BLaER1 (cell line): ENCODE measurements around the gene ADCY9.

Source experiments
- H3K27ac ChIP-seq: shearing (Covaris generic); formaldehyde crosslinking; 2 replicates; pipeline ENCODE4 v1.8.1; 2022
- H3K27me3 ChIP-seq: shearing (Covaris generic); formaldehyde crosslinking; 2 replicates; pipeline ENCODE4 v1.8.1; 2022
- H3K36me3 ChIP-seq: shearing (Covaris generic); formaldehyde crosslinking; 2 replicates; pipeline ENCODE4 v1.8.1; 2022
- H3K4me1 ChIP-seq: shearing (Covaris generic); formaldehyde crosslinking; 2 replicates; pipeline ENCODE4 v1.8.1; 2022
- H3K4me2 ChIP-seq: shearing (Covaris generic); formaldehyde crosslinking; 2 replicates; pipeline ENCODE4 v1.8.1; 2022
- H3K4me3 ChIP-seq: shearing (Covaris generic); formaldehyde crosslinking; 2 replicates; pipeline ENCODE4 v1.8.1; 2022
- H3K9ac ChIP-seq: shearing (Covaris generic); formaldehyde crosslinking; 2 replicates; pipeline ENCODE4 v1.8.1; 2022
- H3K9me3 ChIP-seq: shearing (Covaris generic); formaldehyde crosslinking; 2 replicates; pipeline ENCODE4 v1.8.1; 2022
- H4K20me1 ChIP-seq: shearing (Covaris generic); formaldehyde crosslinking; 2 replicates; pipeline ENCODE4 v1.8.1; 2022
- Cebpa-rat ChIP-seq: shearing (Covaris generic); IDR thresholded peaks from 2 replicates; pipeline ENCODE4 v1.8.1; 2022

ADCY9 gene

GRCh38 chr16:4087990-4088577 lies 28.2 kb downstream of the ADCY9 start:
- Histone ChIP-seq H3K9me3 (no peaks in the 10 kb centered on the region), H3K27me3 (no peaks in the 10 kb centered on the region), H3K4me2 (peak overlapping the region; percentile 72), H3K36me3 (peaks cover 59% of the 10 kb centered on the region), H3K27ac (peak overlapping the region; percentile 50; the same call in 1 of the 2 replicates), H3K4me3 (no peak overlapping the region), H4K20me1 (peaks cover 98% of the 10 kb centered on the region), H3K9ac (peak overlapping the region; percentile 59), H3K4me1 (peaks cover 68% of the 10 kb centered on the region)
- no peak for TF ChIP-seq Cebpa-rat

DNA sequence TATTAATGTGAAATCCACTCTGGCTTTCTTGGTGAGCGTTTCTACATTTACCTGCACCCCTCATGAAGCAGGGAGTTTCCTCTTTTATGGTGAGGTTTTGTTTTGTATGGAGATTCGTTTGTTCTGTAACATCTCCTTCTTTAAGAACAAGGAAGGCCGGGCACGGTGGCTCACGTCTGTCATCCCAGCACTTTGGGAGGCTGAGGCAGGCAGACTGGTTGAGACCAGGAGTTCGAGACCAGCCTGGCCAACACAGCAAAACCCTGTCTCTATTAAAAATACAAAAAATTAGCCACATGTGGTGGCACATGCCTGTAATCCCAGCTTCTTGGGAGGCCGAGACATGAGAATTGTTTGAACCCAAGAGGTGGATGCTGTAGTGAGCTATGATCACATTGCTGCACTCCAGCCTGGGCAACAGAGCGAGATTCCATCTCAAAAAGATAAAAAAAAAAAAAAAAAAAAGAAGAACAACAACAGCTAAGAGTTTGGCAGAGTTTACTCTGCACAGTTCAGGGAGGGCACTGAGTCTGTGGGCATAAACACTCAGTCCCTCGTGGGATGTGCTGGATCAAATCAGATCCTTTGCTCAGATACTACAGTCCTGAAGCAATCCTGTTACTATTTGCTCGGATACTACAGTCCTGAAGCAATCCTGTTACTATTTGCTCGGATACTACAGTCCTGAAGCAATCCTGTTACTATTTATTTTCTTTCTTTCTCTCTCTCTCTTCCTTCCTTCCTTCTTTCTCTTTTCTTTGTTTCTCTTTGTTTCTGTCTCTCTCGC lies 28.9 kb downstream of the ADCY9 start:
- Histone ChIP-seq H3K27me3 (no peaks in the 10 kb centered on the region), H3K4me3 (no peak overlapping the region), H3K9ac (peak overlapping the region; percentile 59), H4K20me1 (peaks cover 99% of the 10 kb centered on the region), H3K4me2 (peak overlapping the region; percentile 72), H3K27ac (peak overlapping the region; percentile 50; the same call in 1 of the 2 replicates), H3K4me1 (peaks cover 68% of the 10 kb centered on the region), H3K36me3 (peaks cover 59% of the 10 kb centered on the region), H3K9me3 (no peaks in the 10 kb centered on the region)
- TF ChIP-seq Cebpa-rat: no peak

- Histone ChIP-seq H3K27me3 (no peaks in the 10 kb centered on the region), H4K20me1 (peaks cover 99% of the 10 kb centered on the region), H3K27ac (no peak overlapping the region), H3K4me2 (no peak overlapping the region), H3K36me3 (peaks cover 52% of the 10 kb centered on the region), H3K4me3 (no peak overlapping the region), H3K9me3 (no peaks in the 10 kb centered on the region), H3K9ac (no peak overlapping the region), H3K4me1 (peaks cover 68% of the 10 kb centered on the region)
- no peak for TF ChIP-seq Cebpa-rat
Observed at GRCh38 chr16:4086153-4086552, 30.1 kb downstream of the ADCY9 start.

DNA sequence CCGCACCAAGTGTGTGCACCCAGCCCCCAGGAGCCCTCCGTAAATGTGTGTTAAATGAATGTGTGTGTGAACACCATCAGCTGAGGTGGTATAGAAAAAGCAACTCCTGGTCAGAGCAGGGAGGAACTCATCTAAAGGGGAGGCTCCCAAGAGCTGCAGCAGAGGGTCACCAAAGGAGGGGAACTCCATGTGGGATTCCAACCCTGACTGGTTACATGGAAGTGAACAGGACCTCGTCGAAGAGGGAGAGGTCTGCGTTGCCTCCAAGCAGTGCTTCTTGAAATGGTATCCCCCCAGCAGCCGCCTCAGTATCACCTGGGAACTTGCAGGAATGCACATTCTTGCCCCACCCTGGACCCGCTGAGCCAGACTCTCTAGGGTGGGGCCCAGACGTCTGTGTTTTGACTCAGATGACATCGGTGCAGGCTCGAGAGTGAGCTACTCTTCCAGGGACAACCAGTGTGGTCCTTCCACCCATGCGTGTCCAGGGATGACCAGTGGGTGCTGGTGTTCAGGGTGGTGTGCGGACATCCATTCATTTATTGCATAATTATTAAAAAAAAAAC lies 30.8 kb downstream of the ADCY9 start:
- no peak overlapping the region for H3K4me3 ChIP-seq
- TF ChIP-seq Cebpa-rat: no peak
- H3K27me3 ChIP-seq: no peaks in the 10 kb centered on the region
- peaks cover 99% of the 10 kb centered on the region for H4K20me1 ChIP-seq
- no peaks in the 10 kb centered on the region for H3K9me3 ChIP-seq
- no peak overlapping the region for H3K27ac ChIP-seq
- no peak overlapping the region for H3K9ac ChIP-seq
- peaks cover 56% of the 10 kb centered on the region for H3K36me3 ChIP-seq
- no peak overlapping the region for H3K4me2 ChIP-seq
- H3K4me1 ChIP-seq: peaks cover 68% of the 10 kb centered on the region

- no peak for TF ChIP-seq Cebpa-rat
- H3K9me3 ChIP-seq: peaks cover 11% of the 10 kb centered on the region; the same call in 1 of the 2 replicates
- peaks cover 51% of the 10 kb centered on the region for H3K4me1 ChIP-seq
- H4K20me1 ChIP-seq: peaks cover 88% of the 10 kb centered on the region
- no peak overlapping the region for H3K4me3 ChIP-seq
- no peak overlapping the region for H3K9ac ChIP-seq
- no peak overlapping the region for H3K27ac ChIP-seq
- peak overlapping the region; percentile 85; the same call in 1 of the 2 replicates for H3K4me2 ChIP-seq
- peaks cover 53% of the 10 kb centered on the region for H3K36me3 ChIP-seq
- no peaks in the 10 kb centered on the region for H3K27me3 ChIP-seq
Observed at GRCh38 chr16:4083347-4083870, 32.8 kb downstream of the ADCY9 start.

GRCh38 chr16:4082474-4083044 lies 33.7 kb downstream of the ADCY9 start:
- TF ChIP-seq Cebpa-rat: no peak
- Histone ChIP-seq H3K27ac (no peak overlapping the region), H3K36me3 (peaks cover 60% of the 10 kb centered on the region), H3K4me3 (no peak overlapping the region), H3K4me2 (peak overlapping the region; percentile 85), H3K27me3 (no peaks in the 10 kb centered on the region), H3K9me3 (peaks cover 16% of the 10 kb centered on the region; the same call in 1 of the 2 replicates), H3K9ac (no peak overlapping the region), H3K4me1 (peaks cover 45% of the 10 kb centered on the region), H4K20me1 (peaks cover 88% of the 10 kb centered on the region)

DNA sequence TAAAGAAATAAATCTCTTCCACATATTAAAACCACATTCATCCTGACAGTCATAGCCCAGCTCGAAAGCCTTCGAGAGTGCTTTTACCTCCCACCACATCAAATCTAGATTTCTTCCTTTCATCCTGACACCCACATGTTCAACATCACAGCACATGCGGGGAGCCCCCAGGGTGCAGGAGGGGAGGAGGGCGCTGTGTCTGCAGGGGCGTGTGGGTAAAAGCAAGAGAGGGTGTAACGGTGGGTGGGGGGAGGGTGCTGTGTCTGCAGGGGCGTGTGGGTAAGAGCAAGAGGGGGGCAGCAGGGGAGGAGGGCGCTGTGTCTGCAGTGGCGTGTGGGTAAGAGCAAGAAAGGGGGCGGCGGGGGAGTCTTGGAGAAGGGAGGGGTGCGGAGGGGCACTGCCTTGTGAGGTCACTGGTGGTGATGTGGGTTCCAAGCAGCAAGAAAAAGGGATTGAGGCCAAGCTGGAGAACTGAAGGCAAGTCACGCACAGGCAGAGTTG lies 34.7 kb downstream of the ADCY9 start:
- H3K4me2 ChIP-seq: peak overlapping the region; percentile 85
- H3K9ac ChIP-seq: peak overlapping the region; percentile 43; the same call in 1 of the 2 replicates
- peaks cover 65% of the 10 kb centered on the region for H3K36me3 ChIP-seq
- peaks cover 38% of the 10 kb centered on the region for H3K4me1 ChIP-seq
- no peak overlapping the region for H3K4me3 ChIP-seq
- peak overlapping the region; percentile 65 for H3K27ac ChIP-seq
- peaks cover 86% of the 10 kb centered on the region for H4K20me1 ChIP-seq
- H3K9me3 ChIP-seq: peaks cover 16% of the 10 kb centered on the region; the same call in 1 of the 2 replicates
- no peak for TF ChIP-seq Cebpa-rat
- H3K27me3 ChIP-seq: no peaks in the 10 kb centered on the region

DNA sequence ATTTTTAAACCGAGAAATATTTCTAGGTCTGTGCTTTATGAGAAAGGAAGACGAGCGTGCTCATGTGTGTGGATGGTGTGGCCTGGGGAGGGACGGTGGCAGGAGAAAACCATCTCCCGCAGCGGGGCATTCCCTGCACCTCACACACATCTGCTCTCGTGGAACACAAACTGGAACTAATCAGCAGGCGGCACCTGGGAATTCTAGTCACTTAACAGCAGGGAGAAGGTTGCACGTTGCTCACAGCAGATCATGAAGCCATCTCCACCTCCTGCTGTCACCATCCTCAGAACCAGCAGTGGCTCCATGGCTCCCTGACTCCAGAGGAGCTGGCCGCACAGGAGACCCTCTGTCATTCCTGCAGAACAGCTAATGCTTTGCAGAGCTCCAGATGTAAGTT lies 35.2 kb downstream of the ADCY9 start:
- Histone ChIP-seq H3K36me3 (peaks cover 64% of the 10 kb centered on the region), H3K27ac (peak overlapping the region; percentile 65), H3K27me3 (no peaks in the 10 kb centered on the region), H3K9ac (peak overlapping the region; percentile 43; the same call in 1 of the 2 replicates), H3K4me1 (peaks cover 38% of the 10 kb centered on the region), H3K4me3 (no peak overlapping the region), H3K9me3 (peaks cover 16% of the 10 kb centered on the region; the same call in 1 of the 2 replicates), H4K20me1 (peaks cover 86% of the 10 kb centered on the region), H3K4me2 (peak overlapping the region; percentile 85)
- TF ChIP-seq Cebpa-rat: no peak

- H3K9ac ChIP-seq: no peak overlapping the region
- H3K27me3 ChIP-seq: no peaks in the 10 kb centered on the region
- H3K36me3 ChIP-seq: peaks cover 63% of the 10 kb centered on the region
- H3K9me3 ChIP-seq: peaks cover 16% of the 10 kb centered on the region; the same call in 1 of the 2 replicates
- H3K4me1 ChIP-seq: peaks cover 35% of the 10 kb centered on the region
- H3K27ac ChIP-seq: no peak overlapping the region
- H3K4me3 ChIP-seq: no peak overlapping the region
- TF ChIP-seq Cebpa-rat: no peak
- no peak overlapping the region for H3K4me2 ChIP-seq
- peaks cover 64% of the 10 kb centered on the region for H4K20me1 ChIP-seq
Observed at GRCh38 chr16:4077174-4077649, 39.0 kb downstream of the ADCY9 start.
